GM18951 (cell line): Measurements from ENCODE around the gene ATXN7L3.

Experiments
- POLR2A ChIP-seq: IDR thresholded peaks from 4 replicates; pipeline ENCODE4 v1.6.1; 2011; ENCODE audit warnings: mild to moderate bottlenecking; ENCODE audit not compliant: insufficient read length, insufficient read depth; ENCODE audit errors: extremely low read depth
- in situ Hi-C: fragments of 300-500 bp; cut with MboI; formaldehyde crosslinking; loops from one replicate; pipeline ENCODE4 v1.12.0; 2022; ENCODE audit warnings: low sequenced_read_pairs, mixed read lengths, inconsistent platforms; ENCODE audit not compliant: unreplicated experiment

Gene ATXN7L3

DNA sequence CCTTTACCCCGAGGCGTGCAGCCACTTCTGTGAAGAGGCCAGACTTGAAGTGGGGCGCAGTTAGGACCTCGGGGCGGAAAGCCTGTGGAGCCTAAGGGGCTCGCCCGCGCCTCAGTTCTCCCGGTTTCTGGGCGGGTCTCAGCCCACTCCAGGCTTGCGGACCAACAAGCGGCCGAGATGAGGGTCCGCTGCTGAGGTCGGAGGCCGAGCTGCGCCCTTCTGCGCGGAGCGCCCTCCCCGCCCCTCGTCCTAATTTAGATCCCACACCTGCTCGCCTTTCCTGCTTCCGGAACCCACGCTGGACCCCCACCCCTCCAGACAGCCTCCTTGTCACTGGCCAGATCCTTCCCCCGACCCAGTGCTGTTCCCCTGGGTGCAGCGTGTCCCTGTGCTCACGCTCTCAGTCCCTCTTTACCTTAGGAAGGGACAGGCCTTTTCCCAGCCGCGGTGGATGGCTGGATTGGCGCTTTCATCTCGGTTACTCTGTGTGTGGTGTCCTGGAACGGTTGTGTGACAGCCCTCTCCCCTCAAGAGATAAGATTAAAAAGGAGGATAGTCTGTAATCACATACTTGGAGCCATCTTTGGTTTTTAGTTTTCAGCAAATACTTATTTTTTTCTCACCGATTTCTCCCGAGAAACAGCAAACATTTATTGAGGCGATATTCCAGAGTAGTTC is 933 bp upstream of the ATXN7L3 start:
- TF ChIP-seq POLR2A: peak; percentile 64
- in situ Hi-C loops: loop anchor here (5.0 to 25.0 kb wide), 2 partner anchors 127 to 312 kb away; partner anchors contain the start of gene GPATCH8

DNA sequence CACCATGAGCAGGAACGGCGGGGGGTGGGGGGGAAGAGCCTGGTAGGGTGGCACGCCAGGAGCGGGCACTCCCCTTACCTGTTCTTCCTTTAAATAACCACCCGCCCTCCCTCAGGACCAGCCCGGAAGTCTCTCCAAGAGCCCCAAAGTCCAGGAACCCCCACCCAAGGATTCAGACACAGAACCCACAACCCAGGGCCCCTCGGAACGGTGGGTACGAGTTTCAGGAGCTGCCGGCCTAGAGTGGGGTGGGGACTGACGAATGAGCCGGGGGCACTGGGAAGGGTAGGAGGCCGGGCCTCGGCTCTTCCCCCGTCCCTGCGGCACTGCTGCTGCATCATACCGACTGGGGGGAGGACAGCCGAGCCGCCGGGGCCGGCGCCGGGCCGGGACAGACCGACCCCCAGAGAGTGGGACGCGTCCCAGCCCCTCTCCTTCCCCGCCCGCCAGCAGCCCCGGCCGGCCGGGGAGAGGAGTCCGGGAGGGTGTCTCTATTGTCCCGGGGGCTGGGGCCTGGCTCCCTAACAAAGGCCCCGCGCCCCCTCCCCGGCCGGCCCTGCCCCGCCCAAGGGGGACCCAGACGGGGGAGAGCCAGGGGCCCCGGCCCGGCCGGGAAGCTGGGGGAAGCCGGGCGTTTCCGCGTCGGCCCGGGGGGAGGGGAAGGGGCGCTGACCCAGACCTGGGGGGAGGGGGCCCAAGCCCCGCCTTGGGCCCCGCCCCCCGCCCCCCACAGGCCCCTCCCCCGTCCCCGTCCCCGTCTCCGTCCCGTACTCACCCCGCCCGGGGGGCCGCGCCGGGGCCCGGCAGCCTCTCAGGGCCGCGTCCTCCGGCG is 747 bp downstream of the ATXN7L3 start:
- TF ChIP-seq POLR2A: peak; percentile 44
- in situ Hi-C loops: no loop called here

DNA sequence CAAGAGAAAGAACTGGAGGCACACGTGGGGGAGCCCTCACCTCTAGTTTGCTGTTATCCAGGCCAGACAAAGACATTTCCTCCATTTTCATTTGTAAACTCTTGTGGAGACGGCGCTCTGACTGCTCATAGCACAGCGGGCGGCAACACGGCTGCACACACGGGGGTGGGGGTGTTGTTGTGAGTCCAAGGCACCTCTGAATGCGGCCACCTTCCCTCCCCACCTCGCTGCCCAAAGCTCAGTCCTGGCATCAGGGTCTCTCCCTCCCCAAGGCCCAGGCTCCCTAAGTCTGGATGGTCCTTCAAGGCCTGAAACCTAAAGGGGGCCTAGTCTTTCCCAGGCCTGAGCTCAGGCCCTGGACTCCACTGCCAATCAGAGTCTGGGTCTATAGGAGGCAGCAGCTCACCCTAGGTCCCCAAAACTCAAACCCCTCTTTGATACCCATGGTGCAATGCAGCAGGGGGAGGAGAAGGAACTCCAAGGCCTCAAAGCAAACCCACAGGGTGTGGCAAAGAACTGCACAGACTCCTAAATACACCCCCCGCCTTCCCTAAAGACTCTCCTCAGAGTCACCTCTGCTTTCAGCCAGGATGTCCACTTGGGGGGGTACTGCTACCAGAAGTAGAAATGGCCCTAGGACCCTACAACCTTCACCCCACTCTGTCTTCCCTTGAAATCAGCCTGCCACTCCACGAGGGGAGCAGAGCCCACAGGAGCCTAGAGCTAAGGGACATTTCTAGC is 1.5 kb downstream of the ATXN7L3 start:
- TF ChIP-seq POLR2A: peak; percentile 53
- in situ Hi-C loops: no loop called here

DNA sequence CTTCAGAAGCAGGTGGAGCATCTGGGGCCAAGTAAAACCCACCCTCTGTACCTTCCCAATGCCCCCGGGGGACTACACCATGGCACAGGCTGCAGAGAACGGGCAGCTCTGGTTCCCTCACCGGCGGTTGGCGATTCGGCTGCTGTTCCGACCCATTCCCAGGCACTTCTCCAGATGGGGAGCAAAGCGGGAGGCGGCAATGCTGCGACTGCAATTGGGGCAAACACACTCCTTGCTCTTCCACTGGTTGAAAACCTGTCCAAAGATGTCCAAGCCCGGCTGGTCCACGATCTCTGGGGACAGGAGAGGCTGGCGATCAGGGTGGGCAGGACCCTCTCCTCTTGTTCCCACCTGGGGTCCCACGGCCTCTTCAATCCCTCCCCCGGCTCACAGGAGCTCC is 2.6 kb downstream of the ATXN7L3 start:
- in situ Hi-C loops: no loop called here
- TF ChIP-seq POLR2A: no peak

DNA sequence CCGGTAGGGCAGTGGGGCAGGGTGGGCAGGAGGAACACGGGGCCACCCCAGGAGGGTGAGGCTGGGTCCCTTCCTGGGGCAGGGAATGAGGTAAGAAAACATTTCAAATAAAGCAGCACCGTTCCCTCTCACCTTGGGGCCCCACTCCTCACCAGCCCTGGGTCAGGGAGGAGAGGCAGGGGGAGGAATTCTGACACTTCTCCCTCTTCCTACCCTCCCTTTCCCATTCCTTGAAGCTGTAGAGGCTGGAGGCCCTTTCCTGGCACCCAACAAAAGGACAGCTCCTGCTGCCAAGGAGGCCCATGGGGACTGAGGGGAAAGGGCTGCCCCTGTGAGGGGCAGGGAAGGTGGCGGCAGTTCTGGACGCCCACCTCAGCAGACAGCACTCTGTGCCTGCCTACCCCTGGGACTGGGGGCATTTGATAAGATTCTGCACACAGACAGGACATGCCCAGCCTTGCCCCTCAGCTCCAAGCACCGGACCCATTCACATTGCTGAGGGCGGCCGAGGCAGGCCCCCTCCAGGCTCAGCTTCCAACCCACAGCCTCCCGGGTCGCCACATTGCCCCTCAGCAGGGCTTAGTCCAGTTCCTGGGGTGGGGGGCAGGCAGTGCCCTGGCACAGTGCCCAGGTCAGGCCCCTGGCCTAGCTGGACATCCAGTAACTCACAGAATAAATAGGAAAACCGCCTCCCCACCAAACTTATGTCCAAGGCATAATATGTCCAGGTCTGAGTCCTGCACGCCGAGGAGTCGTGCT is 6.2 kb downstream of the ATXN7L3 start:
- in situ Hi-C loops: no loop called here
- no peak for TF ChIP-seq POLR2A

DNA sequence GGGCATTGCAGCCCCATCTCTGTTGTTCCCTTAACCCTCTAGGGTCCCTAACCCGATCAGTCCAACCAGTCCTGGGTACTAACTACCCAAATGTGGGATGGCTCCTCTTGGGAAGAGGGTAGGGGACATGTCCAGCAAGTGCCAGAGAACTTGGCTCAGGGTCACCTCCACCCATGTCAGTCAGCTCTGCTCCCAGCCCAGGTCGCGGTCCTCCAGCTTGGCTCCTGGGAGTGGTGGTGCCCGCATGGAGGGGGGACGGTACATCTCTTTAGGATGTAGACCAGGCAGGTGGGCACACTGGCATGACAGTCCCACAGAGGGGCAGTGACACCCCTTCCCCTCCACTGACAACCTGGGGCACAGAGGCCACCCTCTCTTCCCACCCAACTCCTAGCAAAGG is 6.9 kb downstream of the ATXN7L3 start:
- peak; percentile 14 for TF ChIP-seq POLR2A
- in situ Hi-C loops: no loop called here

DNA sequence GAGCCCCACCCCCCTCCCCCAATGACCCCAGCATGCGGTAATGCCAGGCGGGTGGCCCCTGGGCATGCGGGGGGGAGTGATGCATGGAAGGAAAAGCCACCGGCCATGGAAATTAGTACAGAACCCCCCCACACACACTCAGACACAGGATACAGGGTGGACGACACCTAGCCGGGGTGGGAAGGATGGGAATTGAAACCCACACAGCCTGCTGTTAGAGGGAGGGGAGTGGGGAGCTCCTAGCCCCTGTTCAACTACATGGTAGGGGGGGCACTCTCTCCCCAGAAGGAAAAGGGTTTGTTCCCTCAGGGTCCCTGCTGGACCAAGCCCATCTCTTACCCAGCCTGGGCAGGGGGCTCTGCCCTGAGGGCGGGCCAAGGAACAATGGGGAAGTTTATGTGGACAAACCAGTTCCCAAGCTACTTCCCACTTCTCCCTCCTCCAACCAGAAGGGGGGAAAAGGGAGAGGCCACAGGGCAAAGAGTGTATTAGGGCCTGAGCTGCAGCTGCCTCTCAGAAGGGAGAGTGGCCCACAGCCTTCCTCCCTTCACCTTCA is 7.7 kb downstream of the ATXN7L3 start:
- peak; percentile 28 for TF ChIP-seq POLR2A
- in situ Hi-C loops: no loop called here

DNA sequence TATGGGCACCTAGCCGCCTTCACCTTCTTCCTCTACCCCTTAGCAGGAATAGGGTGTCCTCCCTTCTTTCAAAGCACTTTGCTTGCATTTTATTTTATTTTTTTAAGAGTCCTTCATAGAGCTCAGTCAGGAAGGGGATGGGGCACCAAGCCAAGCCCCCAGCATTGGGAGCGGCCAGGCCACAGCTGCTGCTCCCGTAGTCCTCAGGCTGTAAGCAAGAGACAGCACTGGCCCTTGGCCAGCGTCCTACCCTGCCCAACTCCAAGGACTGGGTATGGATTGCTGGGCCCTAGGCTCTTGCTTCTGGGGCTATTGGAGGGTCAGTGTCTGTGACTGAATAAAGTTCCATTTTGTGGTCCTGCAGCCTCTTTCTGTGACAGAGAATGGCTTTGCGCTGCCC is 8.3 kb downstream of the ATXN7L3 start:
- TF ChIP-seq POLR2A: no peak
- in situ Hi-C loops: no loop called here

DNA sequence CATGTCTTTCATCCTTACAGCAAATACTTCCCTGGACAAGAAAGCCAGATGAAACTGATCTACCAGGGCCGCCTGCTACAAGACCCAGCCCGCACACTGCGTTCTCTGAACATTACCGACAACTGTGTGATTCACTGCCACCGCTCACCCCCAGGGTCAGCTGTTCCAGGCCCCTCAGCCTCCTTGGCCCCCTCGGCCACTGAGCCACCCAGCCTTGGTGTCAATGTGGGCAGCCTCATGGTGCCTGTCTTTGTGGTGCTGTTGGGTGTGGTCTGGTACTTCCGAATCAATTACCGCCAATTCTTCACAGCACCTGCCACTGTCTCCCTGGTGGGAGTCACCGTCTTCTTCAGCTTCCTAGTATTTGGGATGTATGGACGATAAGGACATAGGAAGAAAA is 9.2 kb downstream of the ATXN7L3 start:
- TF ChIP-seq POLR2A: no peak
- in situ Hi-C loops: no loop called here

DNA sequence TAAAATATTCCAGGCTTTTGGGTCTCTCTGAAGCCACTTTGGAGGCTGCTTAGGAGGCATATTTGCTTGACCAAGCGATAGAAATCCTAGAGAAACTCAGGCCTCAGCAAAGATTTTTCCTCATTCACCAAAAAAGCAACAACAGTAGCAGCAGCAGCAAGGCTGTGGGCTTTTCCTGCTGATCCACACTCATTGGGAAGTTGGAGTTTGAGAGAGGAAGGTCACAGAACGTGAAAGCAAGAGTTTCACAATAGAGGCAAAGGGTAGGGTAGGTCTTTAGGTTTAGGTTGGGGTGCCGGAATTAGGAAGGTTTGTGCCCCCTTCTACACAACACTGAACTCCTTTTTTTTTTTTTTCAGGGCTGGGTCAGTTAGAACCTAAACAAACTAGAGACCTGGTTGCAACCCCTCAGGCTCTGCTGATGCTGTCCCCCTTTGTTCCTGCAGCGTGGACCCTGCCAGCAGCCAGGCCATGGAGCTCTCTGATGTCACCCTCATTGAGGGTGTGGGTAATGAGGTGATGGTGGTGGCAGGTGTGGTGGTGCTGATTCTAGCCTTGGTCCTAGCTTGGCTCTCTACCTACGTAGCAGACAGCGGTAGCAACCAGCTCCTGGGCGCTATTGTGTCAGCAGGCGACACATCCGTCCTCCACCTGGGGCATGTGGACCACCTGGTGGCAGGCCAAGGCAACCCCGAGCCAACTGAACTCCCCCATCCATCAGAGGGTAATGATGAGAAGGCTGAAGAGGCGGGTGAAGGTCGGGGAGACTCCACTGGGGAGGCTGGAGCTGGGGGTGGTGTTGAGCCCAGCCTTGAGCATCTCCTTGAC is 10.9 kb downstream of the ATXN7L3 start:
- in situ Hi-C loops: no loop called here
- TF ChIP-seq POLR2A: no peak

DNA sequence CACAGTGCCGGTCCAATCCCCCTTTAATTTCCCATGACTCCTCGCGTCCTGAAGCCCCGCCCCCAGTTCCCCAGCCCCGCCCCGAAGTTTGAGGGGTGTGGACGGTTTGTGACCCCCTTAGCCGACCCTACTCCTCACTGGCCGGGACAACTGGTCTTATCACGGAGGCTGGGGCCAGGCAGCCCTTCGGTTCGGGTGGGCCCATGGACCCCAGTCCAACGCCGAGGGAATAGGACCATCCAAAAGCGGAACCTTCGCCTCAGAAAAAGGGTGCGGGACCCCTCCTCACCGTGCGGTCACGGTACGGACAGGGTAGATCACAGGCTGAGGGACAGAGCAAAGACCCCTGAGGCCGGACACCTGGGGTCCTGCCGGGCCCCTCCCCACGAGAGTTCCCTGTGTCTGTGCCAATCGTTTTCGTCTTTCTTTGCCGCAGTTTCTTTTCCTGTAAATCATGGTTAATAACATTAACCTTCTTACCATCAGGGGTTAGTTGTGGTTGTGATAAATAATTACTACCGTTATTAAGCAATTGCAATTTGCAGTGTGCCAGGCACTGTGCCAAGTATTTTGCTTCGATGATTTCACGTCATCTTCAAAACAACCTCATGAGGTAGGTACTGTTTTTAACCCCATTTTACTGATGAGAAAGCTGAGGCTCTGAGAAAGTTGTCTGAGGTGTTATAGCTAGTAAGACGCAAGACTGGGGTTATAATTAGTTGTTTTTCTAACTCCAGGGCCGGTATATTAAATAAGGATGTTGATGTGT is 12.4 kb downstream of the ATXN7L3 start:
- TF ChIP-seq POLR2A: peak; percentile 21
- in situ Hi-C loops: no loop called here
